Chondrocyte (in vitro differentiated cells): Measurements from ENCODE around the gene MANBA. TPM values are rescaled to one million over a fixed set of nuclear protein-coding genes. Genes with fewer than 3 reads are reported as not detected.

Experiments
- DNase-seq: peaks from one replicate; pipeline ENCODE4 v3.0.0; 2021; ENCODE audit warnings: mixed read lengths, low spot score
- H3K27ac Mint-ChIP-seq: one replicate; pipeline ENCODE4 v1.8.0; 2021; ENCODE audit warnings: mild to moderate bottlenecking, moderate library complexity, mixed read lengths; ENCODE audit not compliant: unreplicated experiment
- H3K27me3 Mint-ChIP-seq: 2 replicates; pipeline ENCODE4 v1.8.0; 2021; ENCODE audit warnings: low read depth, mixed read lengths
- H3K36me3 Mint-ChIP-seq: 2 replicates; pipeline ENCODE4 v1.8.0; 2021; ENCODE audit warnings: low read depth, mixed read lengths
- H3K4me1 Mint-ChIP-seq: 2 replicates; pipeline ENCODE4 v1.8.0; 2021; ENCODE audit warnings: low read depth, mild to moderate bottlenecking, mixed read lengths
- H3K4me3 Mint-ChIP-seq: one replicate; pipeline ENCODE4 v1.8.0; 2021; ENCODE audit warnings: mild to moderate bottlenecking, moderate library complexity, mixed read lengths; ENCODE audit not compliant: unreplicated experiment
- H3K9me3 Mint-ChIP-seq: 2 replicates; pipeline ENCODE4 v1.8.0; 2021; ENCODE audit warnings: low read depth, mixed read lengths
- total RNA-seq: library from RNA; stranded (reverse); gene quantifications from 3 replicates; pipeline ENCODE4 v1.2.1, GENCODE V29; 2021
- TF ChIP-seq, protein P1 (sequence below): fragments of 200-600 bp; sonication (generic); IDR thresholded peaks from 2 replicates; pipeline ENCODE4 v1.5.0; 2021; ENCODE audit warnings: antibody characterized with exemption, mild to moderate bottlenecking, moderate library complexity

Gene MANBA
- total RNA-seq, 1 donor from 2014 or later: 36.9 TPM

DNA sequence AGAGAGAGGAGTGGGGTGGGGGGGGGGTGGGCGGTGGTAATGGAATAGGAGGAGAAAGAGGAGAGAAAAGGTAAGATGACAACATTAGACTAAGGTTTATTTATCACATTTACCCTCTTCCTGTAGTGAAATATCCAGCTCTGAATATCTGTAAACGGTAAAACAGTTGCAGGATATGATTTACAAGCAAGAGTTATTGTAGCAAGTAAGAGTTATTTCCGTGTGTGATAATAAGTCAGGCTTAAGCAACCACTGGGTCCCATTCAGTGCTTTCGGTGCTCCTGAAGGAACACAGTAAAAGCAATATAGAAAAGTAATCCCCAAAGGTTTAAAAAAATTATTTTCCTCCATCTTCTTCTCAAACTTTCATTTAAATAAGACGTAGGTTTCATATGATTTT lies 103.6 kb downstream of the MANBA start:
- TF ChIP-seq, protein P1, sequence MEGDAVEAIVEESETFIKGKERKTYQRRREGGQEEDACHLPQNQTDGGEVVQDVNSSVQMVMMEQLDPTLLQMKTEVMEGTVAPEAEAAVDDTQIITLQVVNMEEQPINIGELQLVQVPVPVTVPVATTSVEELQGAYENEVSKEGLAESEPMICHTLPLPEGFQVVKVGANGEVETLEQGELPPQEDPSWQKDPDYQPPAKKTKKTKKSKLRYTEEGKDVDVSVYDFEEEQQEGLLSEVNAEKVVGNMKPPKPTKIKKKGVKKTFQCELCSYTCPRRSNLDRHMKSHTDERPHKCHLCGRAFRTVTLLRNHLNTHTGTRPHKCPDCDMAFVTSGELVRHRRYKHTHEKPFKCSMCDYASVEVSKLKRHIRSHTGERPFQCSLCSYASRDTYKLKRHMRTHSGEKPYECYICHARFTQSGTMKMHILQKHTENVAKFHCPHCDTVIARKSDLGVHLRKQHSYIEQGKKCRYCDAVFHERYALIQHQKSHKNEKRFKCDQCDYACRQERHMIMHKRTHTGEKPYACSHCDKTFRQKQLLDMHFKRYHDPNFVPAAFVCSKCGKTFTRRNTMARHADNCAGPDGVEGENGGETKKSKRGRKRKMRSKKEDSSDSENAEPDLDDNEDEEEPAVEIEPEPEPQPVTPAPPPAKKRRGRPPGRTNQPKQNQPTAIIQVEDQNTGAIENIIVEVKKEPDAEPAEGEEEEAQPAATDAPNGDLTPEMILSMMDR: no peak
- no peak for DNase-seq
- H3K27me3 Mint-ChIP-seq: no peaks in the 10 kb centered on the region
- peaks cover 2% of the 10 kb centered on the region for H3K36me3 Mint-ChIP-seq
- no peaks in the 10 kb centered on the region for H3K4me1 Mint-ChIP-seq
- no peak overlapping the region for H3K27ac Mint-ChIP-seq
- no peak overlapping the region for H3K4me3 Mint-ChIP-seq
- no peaks in the 10 kb centered on the region for H3K9me3 Mint-ChIP-seq

DNA sequence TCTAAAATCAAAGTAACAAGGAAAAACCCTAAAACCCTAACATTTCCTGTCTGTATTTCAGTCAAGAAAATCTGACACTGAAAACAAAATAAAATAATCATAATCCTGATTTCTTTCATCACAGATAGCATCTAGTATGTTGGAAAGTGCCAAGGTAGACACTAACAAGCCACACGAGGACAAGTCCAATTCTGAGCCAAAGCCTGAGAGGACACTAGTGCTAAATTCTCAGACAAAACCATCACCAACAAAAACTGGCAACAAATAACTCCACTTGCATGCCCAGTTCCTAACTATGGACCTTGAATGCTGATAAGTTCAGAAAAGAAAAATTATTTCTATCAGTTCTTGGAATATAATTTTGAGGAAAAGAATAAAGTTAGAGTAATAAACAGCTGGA lies 113.7 kb downstream of the MANBA start:
- Mint-ChIP-seq H3K4me1 (peaks cover 4% of the 10 kb centered on the region), H3K4me3 (no peak overlapping the region), H3K36me3 (peaks cover 27% of the 10 kb centered on the region), H3K27me3 (no peaks in the 10 kb centered on the region), H3K9me3 (peaks cover 6% of the 10 kb centered on the region), H3K27ac (no peak overlapping the region)
- TF ChIP-seq, protein P1: no peak
- DNase-seq: no peak

DNA sequence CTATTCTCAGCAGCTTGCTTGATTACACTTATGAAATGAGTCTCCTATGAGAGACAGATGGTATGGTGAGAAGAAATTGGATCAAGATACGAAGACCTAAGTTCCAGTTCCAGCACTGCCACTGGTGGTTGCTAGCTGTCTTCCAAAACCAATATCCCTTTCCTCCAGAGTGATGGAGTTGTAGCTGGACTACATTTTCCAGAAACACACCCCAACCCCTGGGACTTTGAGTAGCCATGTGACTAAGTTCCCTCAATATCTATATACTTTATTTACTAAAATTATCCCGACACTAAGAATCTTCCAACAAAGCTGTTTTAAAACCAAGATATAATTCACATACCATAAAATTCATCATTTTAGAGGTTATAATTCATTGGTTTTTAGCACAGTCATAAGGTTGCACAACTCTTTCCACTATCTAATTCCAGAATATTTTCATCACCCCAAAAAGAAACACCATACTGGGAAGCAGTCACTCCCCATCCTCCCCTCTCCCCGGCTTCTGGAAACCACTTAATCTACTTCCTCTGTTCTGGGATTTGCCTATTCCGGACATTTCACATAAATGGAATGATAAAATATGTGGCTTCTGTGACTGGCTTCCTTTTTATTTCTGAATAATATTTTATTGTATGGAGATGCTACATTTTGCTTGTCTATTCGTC lies 118.0 kb downstream of the MANBA start:
- Mint-ChIP-seq H3K36me3 (peaks cover 24% of the 10 kb centered on the region), H3K4me3 (no peak overlapping the region), H3K9me3 (peaks cover 6% of the 10 kb centered on the region), H3K27ac (no peak overlapping the region), H3K27me3 (no peaks in the 10 kb centered on the region), H3K4me1 (peaks cover 13% of the 10 kb centered on the region)
- TF ChIP-seq, protein P1: no peak
- no peak for DNase-seq

GRCh38 chr4:102641793-102642192 lies 119.0 kb downstream of the MANBA start:
- no peak for DNase-seq
- peaks cover 6% of the 10 kb centered on the region for H3K9me3 Mint-ChIP-seq
- H3K36me3 Mint-ChIP-seq: peaks cover 29% of the 10 kb centered on the region
- TF ChIP-seq, protein P1: no peak
- H3K4me1 Mint-ChIP-seq: peaks cover 13% of the 10 kb centered on the region
- H3K27me3 Mint-ChIP-seq: no peaks in the 10 kb centered on the region
- H3K27ac Mint-ChIP-seq: no peak overlapping the region
- H3K4me3 Mint-ChIP-seq: no peak overlapping the region

DNA sequence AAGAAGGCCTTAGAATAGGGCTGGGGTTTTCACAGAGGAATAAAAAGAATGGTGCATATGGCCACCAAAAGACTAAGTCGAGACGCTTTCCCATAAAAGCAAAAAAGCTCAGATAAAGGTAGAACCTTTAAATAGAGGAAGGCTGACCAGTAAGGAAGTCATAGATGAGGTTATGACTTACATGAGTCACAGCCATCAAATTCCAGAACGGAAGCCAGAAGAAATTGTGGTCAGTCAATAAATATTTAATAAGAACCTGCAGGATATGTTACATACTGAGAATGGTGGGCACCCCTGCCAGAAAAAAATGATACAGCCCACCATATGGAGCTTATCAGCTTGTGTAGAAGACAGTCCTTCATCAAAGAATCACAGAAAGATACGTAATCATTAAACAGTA lies 120.1 kb downstream of the MANBA start:
- DNase-seq: no peak
- TF ChIP-seq, protein P1: no peak
- peaks cover 13% of the 10 kb centered on the region for H3K4me1 Mint-ChIP-seq
- H3K36me3 Mint-ChIP-seq: peaks cover 27% of the 10 kb centered on the region
- no peak overlapping the region for H3K4me3 Mint-ChIP-seq
- H3K27ac Mint-ChIP-seq: no peak overlapping the region
- no peaks in the 10 kb centered on the region for H3K27me3 Mint-ChIP-seq
- peaks cover 6% of the 10 kb centered on the region for H3K9me3 Mint-ChIP-seq
